BLaER1 (cell line): Measurements from ENCODE around the gene DYRK1A.

Experiments
- H3K27ac ChIP-seq: shearing (Covaris generic); formaldehyde crosslinking; 2 replicates; pipeline ENCODE4 v1.8.1; 2022
- H3K27me3 ChIP-seq: shearing (Covaris generic); formaldehyde crosslinking; 2 replicates; pipeline ENCODE4 v1.8.1; 2022
- H3K36me3 ChIP-seq: shearing (Covaris generic); formaldehyde crosslinking; 2 replicates; pipeline ENCODE4 v1.8.1; 2022
- H3K4me1 ChIP-seq: shearing (Covaris generic); formaldehyde crosslinking; 2 replicates; pipeline ENCODE4 v1.8.1; 2022
- H3K4me2 ChIP-seq: shearing (Covaris generic); formaldehyde crosslinking; 2 replicates; pipeline ENCODE4 v1.8.1; 2022
- H3K4me3 ChIP-seq: shearing (Covaris generic); formaldehyde crosslinking; 2 replicates; pipeline ENCODE4 v1.8.1; 2022
- H3K9ac ChIP-seq: shearing (Covaris generic); formaldehyde crosslinking; 2 replicates; pipeline ENCODE4 v1.8.1; 2022
- H3K9me3 ChIP-seq: shearing (Covaris generic); formaldehyde crosslinking; 2 replicates; pipeline ENCODE4 v1.8.1; 2022
- H4K20me1 ChIP-seq: shearing (Covaris generic); formaldehyde crosslinking; 2 replicates; pipeline ENCODE4 v1.8.1; 2022
- Cebpa-rat ChIP-seq: shearing (Covaris generic); IDR thresholded peaks from 2 replicates; pipeline ENCODE4 v1.8.1; 2022

DYRK1A gene

GRCh38 chr21:37454869-37455503, 88.4 kb downstream of the DYRK1A start:
- no peak overlapping the region for H3K9ac ChIP-seq
- TF ChIP-seq Cebpa-rat: no peak
- no peaks in the 10 kb centered on the region for H3K27me3 ChIP-seq
- peaks cover 99% of the 10 kb centered on the region for H4K20me1 ChIP-seq
- H3K36me3 ChIP-seq: peaks cover 41% of the 10 kb centered on the region
- H3K27ac ChIP-seq: no peak overlapping the region
- H3K4me2 ChIP-seq: no peak overlapping the region
- H3K4me1 ChIP-seq: peaks cover 79% of the 10 kb centered on the region
- H3K9me3 ChIP-seq: peaks cover 6% of the 10 kb centered on the region; the same call in 1 of the 2 replicates
- no peak overlapping the region for H3K4me3 ChIP-seq

- 0 out of 2 replicates have a peak, but pooled peaks cover under 1% of the 10 kb centered on the region for H3K9me3 ChIP-seq
- no peak overlapping the region for H3K9ac ChIP-seq
- TF ChIP-seq Cebpa-rat: no peak
- H3K4me2 ChIP-seq: no peak overlapping the region
- no peak overlapping the region for H3K27ac ChIP-seq
- H3K36me3 ChIP-seq: peaks cover 36% of the 10 kb centered on the region
- peaks cover 99% of the 10 kb centered on the region for H4K20me1 ChIP-seq
- peaks cover 79% of the 10 kb centered on the region for H3K4me1 ChIP-seq
- H3K4me3 ChIP-seq: no peak overlapping the region
- H3K27me3 ChIP-seq: no peaks in the 10 kb centered on the region
Measured at GRCh38 chr21:37455504-37455911, 88.9 kb downstream of the DYRK1A start.

GRCh38 chr21:37458669-37459276, 92.2 kb downstream of the DYRK1A start:
- no peak overlapping the region for H3K4me3 ChIP-seq
- H3K4me1 ChIP-seq: peaks cover 73% of the 10 kb centered on the region
- peak overlapping the region; percentile 45 for H3K4me2 ChIP-seq
- H4K20me1 ChIP-seq: peaks cover 100% of the 10 kb centered on the region
- H3K36me3 ChIP-seq: peaks cover 39% of the 10 kb centered on the region
- H3K27ac ChIP-seq: 0 out of 2 replicates have a peak overlapping the region, but pooled peaks have one; percentile 1
- TF ChIP-seq Cebpa-rat: no peak
- no peaks in the 10 kb centered on the region for H3K9me3 ChIP-seq
- H3K27me3 ChIP-seq: no peaks in the 10 kb centered on the region
- H3K9ac ChIP-seq: no peak overlapping the region

GRCh38 chr21:37459575-37459974, 93.0 kb downstream of the DYRK1A start:
- H3K27me3 ChIP-seq: no peaks in the 10 kb centered on the region
- peaks cover 97% of the 10 kb centered on the region for H4K20me1 ChIP-seq
- H3K4me1 ChIP-seq: peaks cover 72% of the 10 kb centered on the region
- H3K9ac ChIP-seq: no peak overlapping the region
- peaks cover 42% of the 10 kb centered on the region for H3K36me3 ChIP-seq
- TF ChIP-seq Cebpa-rat: no peak
- H3K27ac ChIP-seq: no peak overlapping the region
- H3K4me3 ChIP-seq: no peak overlapping the region
- no peak overlapping the region for H3K4me2 ChIP-seq
- H3K9me3 ChIP-seq: no peaks in the 10 kb centered on the region

GRCh38 chr21:37460196-37460595, 93.6 kb downstream of the DYRK1A start:
- H3K9ac ChIP-seq: no peak overlapping the region
- H3K4me3 ChIP-seq: no peak overlapping the region
- no peak overlapping the region for H3K27ac ChIP-seq
- TF ChIP-seq Cebpa-rat: no peak
- H4K20me1 ChIP-seq: peaks cover 91% of the 10 kb centered on the region
- no peak overlapping the region for H3K4me2 ChIP-seq
- H3K9me3 ChIP-seq: peaks cover 5% of the 10 kb centered on the region; the same call in 1 of the 2 replicates
- no peaks in the 10 kb centered on the region for H3K27me3 ChIP-seq
- H3K36me3 ChIP-seq: peaks cover 43% of the 10 kb centered on the region
- H3K4me1 ChIP-seq: peaks cover 71% of the 10 kb centered on the region

- Histone ChIP-seq H3K36me3 (peaks cover 31% of the 10 kb centered on the region), H3K4me2 (peak overlapping the region; percentile 48), H3K9me3 (peaks cover 11% of the 10 kb centered on the region; the same call in 1 of the 2 replicates), H3K9ac (no peak overlapping the region), H3K4me3 (no peak overlapping the region), H3K27ac (no peak overlapping the region), H3K4me1 (peaks cover 73% of the 10 kb centered on the region), H3K27me3 (no peaks in the 10 kb centered on the region), H4K20me1 (peaks cover 78% of the 10 kb centered on the region)
- TF ChIP-seq Cebpa-rat: no peak
Measured at GRCh38 chr21:37461479-37461878, 94.9 kb downstream of the DYRK1A start.

GRCh38 chr21:37462087-37462861, 95.7 kb downstream of the DYRK1A start:
- no peak overlapping the region for H3K9ac ChIP-seq

GRCh38 chr21:37463083-37463801, 96.7 kb downstream of the DYRK1A start:
- no peak overlapping the region for H3K4me2 ChIP-seq
- no peak for TF ChIP-seq Cebpa-rat
- no peak overlapping the region for H3K27ac ChIP-seq

More at GRCh38 chr21:37462087-37462861, 95.7 kb downstream of the DYRK1A start:
- no peak overlapping the region for H3K4me3 ChIP-seq
- peak overlapping the region; percentile 35; the same call in 1 of the 2 replicates for H3K27ac ChIP-seq
- peaks cover 29% of the 10 kb centered on the region for H3K36me3 ChIP-seq
- H4K20me1 ChIP-seq: peaks cover 70% of the 10 kb centered on the region
- H3K27me3 ChIP-seq: no peaks in the 10 kb centered on the region
- peaks cover 66% of the 10 kb centered on the region for H3K4me1 ChIP-seq
- peaks cover 15% of the 10 kb centered on the region for H3K9me3 ChIP-seq
- no peak for TF ChIP-seq Cebpa-rat
- peak overlapping the region; percentile 48 for H3K4me2 ChIP-seq

GRCh38 chr21:37467082-37467481, 100.5 kb downstream of the DYRK1A start:
- Histone ChIP-seq H4K20me1 (peaks cover 41% of the 10 kb centered on the region), H3K27me3 (no peaks in the 10 kb centered on the region), H3K9me3 (peaks cover 56% of the 10 kb centered on the region), H3K9ac (no peak overlapping the region), H3K36me3 (peaks cover 61% of the 10 kb centered on the region), H3K4me3 (no peak overlapping the region), H3K4me1 (peaks cover 29% of the 10 kb centered on the region), H3K4me2 (no peak overlapping the region), H3K27ac (no peak overlapping the region)
- TF ChIP-seq Cebpa-rat: no peak

More at GRCh38 chr21:37463083-37463801, 96.7 kb downstream of the DYRK1A start:
- Histone ChIP-seq H3K9ac (no peak overlapping the region), H3K4me1 (peaks cover 57% of the 10 kb centered on the region), H3K4me3 (no peak overlapping the region), H4K20me1 (peaks cover 61% of the 10 kb centered on the region), H3K36me3 (peaks cover 33% of the 10 kb centered on the region), H3K9me3 (peaks cover 24% of the 10 kb centered on the region), H3K27me3 (no peaks in the 10 kb centered on the region)
